Measurements from ENCODE around the gene SLC9B2. TPM values are rescaled to one million over a fixed set of nuclear protein-coding genes. Genes with fewer than 3 reads are reported as not detected.

The SLC9B2 gene, protein sequence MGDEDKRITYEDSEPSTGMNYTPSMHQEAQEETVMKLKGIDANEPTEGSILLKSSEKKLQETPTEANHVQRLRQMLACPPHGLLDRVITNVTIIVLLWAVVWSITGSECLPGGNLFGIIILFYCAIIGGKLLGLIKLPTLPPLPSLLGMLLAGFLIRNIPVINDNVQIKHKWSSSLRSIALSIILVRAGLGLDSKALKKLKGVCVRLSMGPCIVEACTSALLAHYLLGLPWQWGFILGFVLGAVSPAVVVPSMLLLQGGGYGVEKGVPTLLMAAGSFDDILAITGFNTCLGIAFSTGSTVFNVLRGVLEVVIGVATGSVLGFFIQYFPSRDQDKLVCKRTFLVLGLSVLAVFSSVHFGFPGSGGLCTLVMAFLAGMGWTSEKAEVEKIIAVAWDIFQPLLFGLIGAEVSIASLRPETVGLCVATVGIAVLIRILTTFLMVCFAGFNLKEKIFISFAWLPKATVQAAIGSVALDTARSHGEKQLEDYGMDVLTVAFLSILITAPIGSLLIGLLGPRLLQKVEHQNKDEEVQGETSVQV
- 3.7 and 4.0 TPM in 2 replicates for total RNA-seq (2014; rRNA removed; shearing (Covaris generic))

- DNase-seq (ENCODE audit: low read depth), result no peak
Measured at GRCh38 chr4:103076747-103077347, at the start of gene SLC9B2. Gene SLC9B2 (minus strand): TSS chr4:103076761. CDS start chr4:103067550, 9,211 bp downstream.

DNA sequence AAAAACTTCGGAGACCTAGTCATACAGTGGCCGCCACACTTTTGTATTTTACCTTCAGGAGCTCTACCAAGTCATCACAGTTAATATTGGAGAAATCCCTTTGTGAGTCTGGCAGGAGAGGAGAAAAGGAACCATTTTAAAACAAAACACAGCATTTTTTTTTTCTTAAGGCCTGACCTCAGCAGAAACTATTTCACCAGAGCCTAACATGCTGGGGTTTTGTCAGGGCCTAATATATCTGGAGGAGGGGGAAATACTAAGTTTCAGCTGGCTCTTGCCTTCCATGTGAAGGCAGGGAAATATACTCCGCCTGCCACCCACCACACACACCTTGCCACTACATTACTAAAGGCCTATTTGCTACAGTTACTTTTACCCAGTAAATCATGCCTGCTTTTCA is 49.6 kb upstream of the SLC9B2 start:
- DNase-seq (ENCODE audit: low read depth), result no peak

DNA sequence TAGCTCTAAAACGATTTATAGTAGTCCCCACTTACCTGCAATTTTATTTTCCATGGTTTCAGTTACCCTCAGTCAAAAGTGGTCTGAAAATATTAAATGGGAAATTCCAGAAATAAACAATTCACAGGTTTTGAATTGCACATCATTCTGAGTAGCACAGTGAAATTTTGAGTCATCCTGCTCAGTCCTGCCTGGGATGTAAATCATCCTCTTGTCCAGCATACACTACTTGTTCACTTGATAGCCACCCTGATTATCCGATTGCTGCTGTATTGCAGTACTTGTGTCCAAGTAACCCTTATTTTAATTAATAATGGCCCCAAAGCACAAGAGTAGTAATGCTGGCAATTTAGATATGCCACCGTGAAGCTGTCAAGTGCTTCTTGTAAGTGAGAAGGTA is 46.6 kb upstream of the SLC9B2 start:
- DNase-seq (ENCODE audit: low read depth), result no peak

- DNase-seq (ENCODE audit: low read depth), result no peak
Measured at GRCh38 chr4:103118166-103118565, 41.6 kb upstream of the SLC9B2 start.

- DNase-seq (ENCODE audit: low read depth), result no peak
Measured at GRCh38 chr4:103111598-103111997, 35.0 kb upstream of the SLC9B2 start.

DNA sequence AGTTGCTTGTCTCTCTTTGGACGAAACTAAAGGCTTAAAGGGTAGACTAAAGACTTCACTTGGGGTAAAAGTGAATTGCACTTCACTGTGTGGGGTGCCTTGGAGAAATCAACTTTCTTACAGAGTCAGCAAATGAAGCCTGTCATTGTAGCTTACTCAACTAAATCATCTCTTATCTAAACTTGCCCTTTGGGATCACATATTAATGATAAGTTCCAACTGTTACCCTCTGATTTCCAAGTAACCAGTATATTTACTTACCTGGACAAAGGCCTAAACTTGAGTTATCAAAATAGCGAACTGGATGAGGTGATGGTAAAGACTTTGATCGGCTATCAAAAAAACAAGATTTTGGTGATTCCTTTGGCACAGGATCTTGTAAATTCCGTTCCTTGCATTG is 32.0 kb upstream of the SLC9B2 start:
- DNase-seq (ENCODE audit: low read depth), result no peak

DNA sequence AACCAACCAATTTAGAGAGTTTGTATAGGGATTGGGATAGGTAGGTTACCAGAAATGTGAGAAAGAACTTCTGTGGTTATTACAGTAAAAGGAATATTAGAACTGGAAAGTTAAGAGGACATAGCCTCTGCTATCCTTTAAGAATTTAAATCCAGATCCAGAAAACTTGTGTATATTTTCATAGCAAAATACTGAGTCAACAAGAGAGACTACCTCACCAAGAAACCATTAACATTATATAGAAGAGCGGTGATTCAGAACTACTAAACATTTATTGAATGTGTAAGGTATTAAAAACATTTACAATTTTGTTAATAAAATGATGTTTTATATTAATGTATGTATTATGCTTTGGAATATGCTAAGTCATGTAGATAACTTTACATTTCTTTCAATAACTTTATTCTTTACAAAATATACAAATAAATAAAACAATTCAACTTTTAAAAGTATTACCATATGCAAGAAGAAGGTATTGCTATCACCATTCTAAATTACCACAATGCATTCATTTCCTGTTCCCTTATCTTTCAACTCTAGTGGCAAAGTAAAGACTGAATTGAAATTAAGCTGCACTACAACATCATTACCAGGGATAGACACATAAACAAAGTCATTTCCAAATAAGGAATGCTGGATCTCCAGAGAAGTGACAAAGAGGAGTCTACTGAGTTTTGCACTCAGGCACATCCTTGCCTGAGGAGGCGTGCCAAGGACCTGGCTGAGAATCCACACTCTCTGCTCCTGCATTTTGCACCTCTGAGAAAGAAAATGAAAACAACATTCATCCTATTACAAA is 29.2 kb upstream of the SLC9B2 start:
- no peak for DNase-seq (ENCODE audit: low read depth)

DNA sequence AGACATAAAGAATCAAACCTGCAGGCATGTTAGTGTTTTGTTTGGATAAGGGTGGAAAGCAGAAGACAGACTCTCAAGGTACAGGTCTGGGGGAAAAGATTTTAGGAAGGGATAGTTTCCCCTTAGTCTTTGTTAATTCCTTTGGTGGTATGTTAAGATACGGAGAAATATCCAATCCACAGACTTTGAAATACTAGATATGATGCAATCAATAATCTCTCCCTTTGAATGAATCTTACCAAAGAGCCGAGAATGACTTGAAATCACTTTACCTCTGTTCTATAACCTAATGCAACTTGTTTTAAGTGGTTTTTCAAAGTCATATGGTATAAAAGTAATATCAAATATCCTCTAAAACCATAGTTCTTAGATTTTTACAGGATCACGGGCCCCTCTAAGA is 28.3 kb upstream of the SLC9B2 start:
- DNase-seq (ENCODE audit: low read depth), result no peak

DNA sequence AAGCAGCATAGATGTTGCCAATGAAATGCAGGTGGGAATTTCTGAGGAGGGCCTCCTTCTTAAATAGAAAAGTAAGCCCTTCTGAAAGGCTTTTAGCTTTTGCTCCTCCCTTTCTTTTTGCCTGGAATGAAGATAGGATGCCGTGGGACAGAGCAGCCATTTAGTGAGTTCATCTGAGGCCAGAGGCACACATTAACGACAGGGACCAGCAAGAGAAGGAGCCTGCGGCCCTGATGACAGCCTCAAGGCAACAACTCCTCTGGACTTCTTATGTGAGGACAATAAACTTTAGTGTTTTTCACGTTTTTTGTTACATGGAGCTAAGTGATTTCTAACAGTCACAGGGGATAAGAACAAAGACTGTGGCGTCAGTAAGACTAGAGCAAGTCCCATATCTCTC is 24.1 kb upstream of the SLC9B2 start:
- DNase-seq (ENCODE audit: low read depth), result no peak

GRCh38 chr4:103099691-103100392 is 23.3 kb upstream of the SLC9B2 start, which contains the start of gene BDH2:
Gene BDH2 (minus strand): TSS chr4:103099834. CDS start chr4:103096254, 3,580 bp downstream.
- DNase-seq (ENCODE audit: low read depth), result peak; percentile 89

GRCh38 chr4:103098756-103099440 is 22.3 kb upstream of the SLC9B2 start:
- DNase-seq (ENCODE audit: low read depth), result no peak

DNA sequence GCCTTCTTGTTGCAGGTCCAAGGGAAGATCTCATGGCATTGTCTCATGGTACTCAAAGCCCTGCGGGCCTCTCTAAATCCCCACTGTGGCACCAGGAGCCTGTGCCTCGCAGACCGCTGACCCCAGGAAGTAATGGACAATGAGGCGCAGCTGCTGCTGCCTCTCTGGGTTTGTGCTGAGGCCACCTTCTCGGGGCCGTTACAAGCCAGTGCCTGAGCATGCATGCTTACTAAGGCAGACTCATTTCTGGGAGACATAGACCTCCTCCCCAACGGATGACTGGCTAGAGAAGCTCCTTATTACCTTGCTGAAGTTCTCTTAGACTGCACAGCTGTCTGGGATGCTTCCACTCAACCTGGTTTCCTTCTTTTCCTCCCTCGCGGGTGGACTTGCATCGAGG is 21.8 kb upstream of the SLC9B2 start:
- DNase-seq (ENCODE audit: low read depth), result no peak

GRCh38 chr4:103097112-103097511 is 20.6 kb upstream of the SLC9B2 start:
- no peak for DNase-seq (ENCODE audit: low read depth)

DNA sequence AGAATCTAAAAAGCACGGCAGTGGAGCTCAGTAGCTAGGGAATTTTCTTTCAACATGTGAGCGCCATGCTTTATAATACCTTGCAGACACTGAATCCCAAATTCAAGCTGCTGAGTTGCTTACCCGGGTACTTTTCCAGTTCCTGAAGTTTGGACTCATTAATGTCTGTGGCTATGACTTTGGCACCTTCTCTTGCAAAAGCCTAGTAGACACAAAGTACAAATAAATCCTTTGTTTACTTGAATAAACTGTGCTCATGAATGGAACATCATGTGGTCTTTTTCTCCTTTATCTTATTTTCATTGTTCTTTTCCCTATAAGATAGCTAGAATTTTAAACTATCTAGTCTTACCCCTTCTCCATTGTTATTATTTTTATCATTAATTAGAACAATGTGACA is 18.5 kb upstream of the SLC9B2 start:
- no peak for DNase-seq (ENCODE audit: low read depth)

- DNase-seq (ENCODE audit: low read depth), result no peak
Measured at GRCh38 chr4:103092245-103092644, 15.7 kb upstream of the SLC9B2 start.

DNA sequence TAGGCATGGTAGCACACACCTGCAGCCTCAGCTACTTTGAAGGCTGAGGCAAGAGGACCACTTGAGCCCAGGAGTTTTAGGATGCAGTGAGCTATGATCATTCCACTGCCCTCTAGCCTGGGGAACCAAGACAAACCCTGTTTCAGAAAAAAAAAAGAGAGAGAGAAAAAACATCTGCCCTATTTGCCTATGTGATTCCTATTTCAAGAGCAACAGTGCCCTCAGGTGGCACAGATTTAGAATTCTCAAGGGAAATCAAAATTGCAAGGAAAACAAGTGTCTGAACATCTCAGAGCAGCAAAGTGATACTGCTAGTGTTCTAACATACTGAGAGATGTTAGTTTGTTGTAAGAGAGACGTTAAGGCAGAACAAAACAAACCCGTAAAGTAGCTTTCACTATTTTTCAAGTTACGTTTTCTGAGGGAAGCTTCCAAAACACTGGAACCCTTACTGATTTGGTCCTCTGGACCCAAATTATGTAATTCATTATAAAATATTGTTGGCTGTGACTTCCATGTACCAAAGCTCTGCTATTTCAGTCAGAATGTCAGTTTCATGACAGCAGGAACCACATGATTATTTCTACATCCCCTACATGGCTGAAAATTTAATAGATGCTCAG is 15.2 kb upstream of the SLC9B2 start:
- peak; percentile 60 for DNase-seq (ENCODE audit: low read depth)

DNA sequence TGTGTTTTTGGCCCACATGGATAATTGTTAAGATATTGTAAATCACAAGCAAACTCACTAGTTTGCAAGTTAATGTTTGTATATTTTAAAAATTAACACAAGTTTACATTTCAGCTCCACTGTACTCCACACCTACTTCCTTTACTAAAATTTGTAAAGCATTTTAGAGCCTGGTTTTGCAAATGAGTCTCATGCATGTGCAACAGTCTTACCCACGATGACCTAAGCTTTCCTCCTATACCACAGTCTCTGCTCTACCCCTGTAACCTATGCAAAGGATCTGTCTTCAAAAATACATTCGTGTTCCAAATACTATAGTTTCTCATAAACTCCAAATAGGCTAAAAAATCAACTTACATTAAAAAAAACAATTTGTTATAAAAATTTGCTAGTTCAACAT is 12.9 kb upstream of the SLC9B2 start:
- DNase-seq (ENCODE audit: low read depth), result no peak

- no peak for DNase-seq (ENCODE audit: low read depth)
Measured at GRCh38 chr4:103086551-103086950, 10.0 kb upstream of the SLC9B2 start.

DNA sequence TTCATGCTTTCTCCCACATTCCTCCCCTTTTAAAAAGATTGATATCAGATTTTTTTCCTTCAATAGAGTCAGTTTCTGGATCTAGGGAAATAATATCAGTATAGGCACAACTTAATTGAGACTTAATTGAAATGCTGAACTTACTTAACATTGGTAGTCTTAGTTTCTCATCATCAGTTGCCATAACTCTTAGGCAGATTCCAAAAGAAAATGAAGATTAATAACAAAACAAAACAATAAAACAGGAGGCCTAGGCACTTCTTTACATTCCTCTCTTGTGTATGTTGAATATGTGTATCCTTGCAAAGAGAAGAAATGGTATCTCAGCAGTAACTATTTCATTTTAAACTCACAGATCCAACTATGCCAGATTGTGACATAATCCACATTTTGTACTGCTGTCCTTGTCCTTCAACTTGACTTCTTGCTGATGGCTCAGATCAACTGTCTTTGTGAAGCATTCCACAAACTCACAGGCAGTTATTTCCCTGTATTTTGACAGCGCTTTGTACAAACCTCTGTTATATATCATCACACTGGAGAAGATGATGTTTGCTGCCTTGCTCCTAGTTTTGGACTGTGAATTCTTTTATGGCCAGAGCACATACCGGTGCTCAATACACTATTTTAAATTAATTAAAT is 9.1 kb upstream of the SLC9B2 start:
- no peak for DNase-seq (ENCODE audit: low read depth)

DNA sequence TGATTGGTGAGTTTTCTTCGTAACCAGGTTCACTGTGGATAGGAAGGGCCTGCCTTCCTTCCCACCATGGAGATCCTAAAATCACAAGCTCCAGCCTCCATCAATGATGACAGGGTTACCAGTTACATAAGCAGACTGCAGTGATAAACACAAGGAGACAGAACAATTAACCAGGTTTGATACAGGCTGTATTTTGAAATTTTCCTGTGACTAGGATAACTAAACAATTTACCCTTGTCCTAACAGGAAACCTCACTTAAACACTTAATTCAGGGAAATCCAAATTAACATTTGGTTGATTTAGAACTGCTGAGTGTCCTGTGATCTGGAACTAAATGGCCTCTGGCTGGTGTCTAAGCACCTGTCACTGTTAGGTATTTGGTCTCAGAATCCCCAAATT is 3.1 kb upstream of the SLC9B2 start:
- no peak for DNase-seq (ENCODE audit: low read depth)
